ENCODE measurements around the gene ERAL1.
"Not testable (repeated sequence)": the region's sequence is repeated elsewhere in the genome, so short reads cannot be mapped to it uniquely, and the experiment has no call there.

The ERAL1 gene

DNA sequence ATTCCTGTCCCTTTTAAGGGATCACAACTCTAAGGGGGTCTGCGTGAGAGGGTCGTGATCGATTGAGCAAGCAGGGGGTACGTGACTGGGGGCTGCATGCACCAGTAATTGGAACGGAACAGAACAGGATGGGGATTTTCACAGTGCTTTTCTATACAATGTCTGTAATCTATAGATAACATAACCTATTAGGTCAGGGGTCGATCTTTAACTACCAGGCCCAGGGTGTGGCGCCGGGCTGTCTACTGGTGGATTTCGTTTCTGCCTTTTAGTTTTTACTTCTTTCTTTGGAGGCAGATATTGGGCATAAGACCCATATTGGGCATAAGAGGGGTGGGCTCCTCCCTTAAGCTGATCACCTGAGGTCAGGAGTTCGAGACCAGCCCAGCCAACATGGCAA lies 18.3 kb upstream of the ERAL1 start:
- peaks cover 20% of the 10 kb centered on the region for H3K4me1 Mint-ChIP-seq
- not testable (repeated sequence) for ATAC-seq (replicated peaks; ENCODE audit: extremely low read depth, poor library complexity, severe bottlenecking); H3K4me3 Mint-ChIP-seq; H3K27me3 Mint-ChIP-seq; H3K9me3 Mint-ChIP-seq; H3K27ac Mint-ChIP-seq (ENCODE audit: low read depth); DNase-seq (ENCODE audit: low spot score in 2 of 2); H3K36me3 Mint-ChIP-seq (ENCODE audit: insufficient read depth)

DNA sequence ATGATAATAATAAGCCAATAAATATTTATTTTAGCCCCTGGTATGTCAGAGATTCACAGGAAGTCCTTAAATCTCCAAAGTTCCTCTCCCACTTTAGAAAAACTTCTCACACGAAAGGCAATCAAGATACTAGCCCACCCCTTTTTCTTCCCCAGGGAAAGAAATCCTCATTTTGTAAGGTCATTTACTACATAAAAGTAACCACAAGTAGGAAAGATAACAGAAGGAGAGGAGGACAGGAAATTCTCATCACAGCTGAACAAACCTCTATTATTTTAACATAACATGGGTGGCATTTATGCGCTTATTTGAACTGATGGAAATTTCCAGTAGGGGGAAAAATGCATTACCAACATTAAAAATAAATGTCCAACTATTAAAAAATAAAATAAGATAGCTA lies 15.6 kb upstream of the ERAL1 start:
- peaks cover 6% of the 10 kb centered on the region for H3K36me3 Mint-ChIP-seq (ENCODE audit: insufficient read depth)
- DNase-seq (ENCODE audit: low spot score in 2 of 2) (no peak), ATAC-seq (replicated peaks; ENCODE audit: extremely low read depth, poor library complexity, severe bottlenecking) (no peak)
- H3K27me3 Mint-ChIP-seq: no peaks in the 10 kb centered on the region
- H3K9me3 Mint-ChIP-seq: no peaks in the 10 kb centered on the region
- H3K27ac Mint-ChIP-seq (ENCODE audit: low read depth): no peak overlapping the region
- no peak overlapping the region for H3K4me3 Mint-ChIP-seq
- H3K4me1 Mint-ChIP-seq: peaks cover 20% of the 10 kb centered on the region

DNA sequence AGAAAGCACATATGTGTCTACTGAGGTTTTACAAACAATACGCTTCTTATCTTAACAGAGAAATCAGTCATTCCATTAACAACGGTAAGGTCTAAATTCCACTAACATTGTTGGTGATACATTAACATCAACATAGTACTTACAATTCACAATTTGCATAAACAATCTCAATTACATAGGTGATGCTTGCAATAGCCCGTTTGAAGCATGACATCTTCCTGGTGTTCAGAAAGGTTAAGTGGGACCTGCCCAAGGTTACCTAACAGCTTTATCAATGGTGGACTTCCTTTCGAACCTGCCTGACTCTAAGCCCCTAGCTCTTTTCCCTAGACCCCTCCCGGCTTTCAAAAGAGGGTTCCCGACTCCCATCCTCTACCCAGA lies 12.9 kb upstream of the ERAL1 start:
- no peak for DNase-seq (ENCODE audit: low spot score in 2 of 2)
- Mint-ChIP-seq H3K36me3 (ENCODE audit: insufficient read depth) (peaks cover 4% of the 10 kb centered on the region), H3K9me3 (no peaks in the 10 kb centered on the region), H3K27ac (ENCODE audit: low read depth) (peak overlapping the region; percentile 92), H3K4me1 (peaks cover 12% of the 10 kb centered on the region), H3K4me3 (peak overlapping the region; percentile 99), H3K27me3 (no peaks in the 10 kb centered on the region)
- ATAC-seq (replicated peaks; ENCODE audit: extremely low read depth, poor library complexity, severe bottlenecking): peak; percentile 39

DNA sequence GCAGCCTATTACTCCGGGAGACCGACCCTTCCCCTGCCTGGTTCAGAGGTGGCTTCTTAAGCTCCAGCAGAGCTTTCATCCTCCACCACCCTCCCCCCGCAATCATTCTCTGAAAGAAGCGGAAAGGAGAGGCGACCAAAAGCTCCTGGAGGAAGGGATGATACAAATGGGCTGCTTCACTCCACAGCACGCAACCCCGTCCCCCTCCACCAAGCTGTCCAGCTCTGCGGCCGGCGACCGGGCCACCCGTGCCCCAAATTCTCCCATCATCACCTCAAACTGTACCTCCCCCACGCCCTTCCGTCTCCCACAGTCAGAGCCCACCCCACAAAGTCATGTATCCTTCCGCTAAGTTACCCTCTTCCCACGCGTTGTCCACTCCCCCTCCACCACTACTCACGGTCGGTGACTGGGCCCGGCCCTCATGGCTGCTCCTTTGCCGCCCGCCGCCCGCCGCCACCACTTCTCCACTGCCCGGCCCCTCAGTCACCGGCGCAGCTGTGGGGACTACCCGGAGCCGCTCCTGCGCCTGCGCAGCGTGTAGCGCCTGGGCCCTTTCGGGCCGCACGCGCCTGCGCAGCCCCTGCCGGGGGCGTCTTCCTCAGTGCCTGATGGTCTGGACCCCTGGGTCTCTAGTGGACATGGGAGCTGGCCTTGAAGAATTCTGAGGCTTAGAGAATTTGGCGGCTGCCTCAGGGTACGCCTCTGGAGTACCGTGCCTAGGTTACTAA lies 12.4 kb upstream of the ERAL1 start, which contains the start of gene FAM222B:
Gene FAM222B (minus strand): TSS at position 509 of the 731 bp plus-strand sequence. CDS start 76,123 bp downstream, outside the sequence.
- peak; percentile 64 to 75 for DNase-seq (ENCODE audit: low spot score in 2 of 2)
- Mint-ChIP-seq H3K27ac (ENCODE audit: low read depth) (peak within 1 kb of the TSS; percentile 92), H3K27me3 (no peaks in the 10 kb centered on the region), H3K9me3 (no peaks in the 10 kb centered on the region), H3K36me3 (ENCODE audit: insufficient read depth) (peaks cover 4% of the 10 kb centered on the region), H3K4me1 (peaks cover 12% of the 10 kb centered on the region), H3K4me3 (peak within 1 kb of the TSS; percentile 99)
- ATAC-seq (replicated peaks; ENCODE audit: extremely low read depth, poor library complexity, severe bottlenecking): peak; percentile 97

DNA sequence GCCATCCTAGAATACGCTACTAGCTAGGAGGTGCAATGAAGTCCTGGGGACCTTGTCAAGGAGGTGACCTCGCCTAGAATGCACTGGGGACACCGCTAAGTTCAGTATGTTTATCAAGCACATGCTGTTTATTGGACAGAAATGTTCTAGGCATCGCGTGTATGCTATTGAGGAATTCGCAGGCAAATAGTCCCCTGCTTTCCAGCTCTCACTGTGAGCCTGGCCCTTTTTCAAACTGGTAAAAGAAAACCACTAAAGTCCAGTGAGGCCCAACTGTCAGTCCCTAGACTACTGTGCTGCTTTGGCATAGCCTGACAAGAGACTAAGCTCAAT lies 11.0 kb upstream of the ERAL1 start:
- ATAC-seq (replicated peaks; ENCODE audit: extremely low read depth, poor library complexity, severe bottlenecking) (no peak), DNase-seq (ENCODE audit: low spot score in 2 of 2) (no peak)
- Mint-ChIP-seq H3K9me3 (no peaks in the 10 kb centered on the region), H3K27ac (ENCODE audit: low read depth) (no peak overlapping the region), H3K36me3 (ENCODE audit: insufficient read depth) (peaks cover 4% of the 10 kb centered on the region), H3K4me3 (peak overlapping the region; percentile 99), H3K27me3 (no peaks in the 10 kb centered on the region), H3K4me1 (peaks cover 12% of the 10 kb centered on the region)

DNA sequence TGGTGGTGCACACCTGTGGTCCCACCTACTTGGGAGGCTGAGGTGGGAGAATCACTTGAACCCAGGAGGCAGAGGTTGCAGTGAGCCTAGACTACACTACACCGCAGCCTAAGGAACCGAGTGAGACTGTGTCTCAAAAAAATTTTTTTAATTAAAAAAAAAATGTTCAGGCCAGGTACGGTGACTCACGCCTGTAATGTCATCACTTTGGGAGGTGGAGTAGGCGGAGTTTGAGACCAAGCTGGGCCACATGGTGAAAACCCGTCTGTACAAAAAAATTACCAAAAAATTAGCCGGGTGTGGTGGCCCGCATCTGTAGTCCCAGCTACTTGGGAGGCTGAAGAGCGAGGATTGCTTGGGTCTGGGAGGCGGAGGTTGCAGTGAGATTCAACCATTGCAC lies 8.6 kb upstream of the ERAL1 start:
- Mint-ChIP-seq H3K27ac (ENCODE audit: low read depth) (no peak overlapping the region), H3K36me3 (ENCODE audit: insufficient read depth) (peaks cover 4% of the 10 kb centered on the region), H3K9me3 (no peaks in the 10 kb centered on the region), H3K4me1 (peaks cover 12% of the 10 kb centered on the region), H3K27me3 (no peaks in the 10 kb centered on the region), H3K4me3 (no peak overlapping the region)
- no peak for ATAC-seq (replicated peaks; ENCODE audit: extremely low read depth, poor library complexity, severe bottlenecking)
- DNase-seq (ENCODE audit: low spot score in 2 of 2): no peak

DNA sequence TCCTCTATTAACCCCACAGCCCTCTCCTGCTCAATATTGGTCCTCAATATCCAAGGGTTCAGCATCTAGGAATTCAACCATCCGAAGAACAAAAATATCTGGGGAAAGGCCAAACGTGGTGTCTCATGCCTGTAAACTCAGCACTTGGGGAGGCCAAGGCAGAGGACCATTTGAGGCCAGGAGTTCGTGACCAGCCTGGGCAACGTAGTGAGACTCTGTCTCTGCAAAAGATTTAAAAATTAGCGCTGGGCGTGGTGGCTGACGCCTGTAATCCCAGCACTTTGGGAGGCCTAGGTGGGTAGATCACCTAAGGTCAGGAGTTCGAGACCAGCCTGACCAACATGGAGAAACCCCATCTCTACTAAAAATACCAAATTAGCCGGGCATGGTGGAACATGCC lies 8.1 kb upstream of the ERAL1 start:
- not testable (repeated sequence) for H3K27ac Mint-ChIP-seq (ENCODE audit: low read depth); H3K27me3 Mint-ChIP-seq; DNase-seq (ENCODE audit: low spot score in 2 of 2); H3K4me3 Mint-ChIP-seq; ATAC-seq (replicated peaks; ENCODE audit: extremely low read depth, poor library complexity, severe bottlenecking); H3K9me3 Mint-ChIP-seq; H3K36me3 Mint-ChIP-seq (ENCODE audit: insufficient read depth)
- H3K4me1 Mint-ChIP-seq: peaks cover 11% of the 10 kb centered on the region

DNA sequence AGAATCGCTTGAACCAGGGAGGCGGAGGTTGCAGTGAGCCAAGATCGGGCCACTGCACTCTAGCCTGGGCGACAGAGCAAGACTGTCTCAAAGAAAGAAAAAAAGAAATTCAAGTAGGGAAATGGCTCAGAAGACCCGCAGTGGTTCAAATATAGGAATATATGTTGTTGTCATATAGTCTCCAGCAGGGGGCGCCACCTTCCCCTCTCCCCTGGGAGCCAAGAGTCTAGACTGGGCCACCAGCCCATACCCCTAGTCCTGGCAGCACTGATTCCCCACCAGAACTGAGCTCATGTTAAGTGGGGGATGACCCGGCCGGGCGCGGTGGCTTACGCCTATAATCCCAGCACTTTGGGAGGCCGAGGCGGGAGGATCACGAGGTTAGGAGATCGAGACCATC lies 6.1 kb upstream of the ERAL1 start:
- not testable (repeated sequence) for H3K27me3 Mint-ChIP-seq

DNA sequence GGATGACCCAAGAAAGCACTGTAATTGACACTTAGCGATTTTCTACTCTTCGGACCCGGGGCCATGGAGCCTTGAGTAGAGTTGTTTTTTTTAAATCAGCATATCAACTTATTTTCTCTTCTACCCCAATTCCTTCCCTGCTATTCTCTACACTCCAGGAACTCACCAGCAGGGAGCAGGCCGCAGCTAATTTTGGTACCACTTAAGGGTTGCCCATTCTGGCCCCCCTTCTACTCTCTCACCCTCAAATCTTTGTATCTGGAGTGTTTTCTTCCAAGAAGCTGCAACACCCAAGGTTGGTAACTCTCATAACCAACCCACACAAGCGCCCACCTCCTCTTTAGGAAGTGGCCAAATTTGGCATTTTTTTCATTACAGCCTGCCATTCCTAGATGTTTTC lies 5.5 kb upstream of the ERAL1 start:
- ATAC-seq (replicated peaks; ENCODE audit: extremely low read depth, poor library complexity, severe bottlenecking) (no peak), DNase-seq (ENCODE audit: low spot score in 2 of 2) (no peak)
- Mint-ChIP-seq H3K27me3 (no peaks in the 10 kb centered on the region), H3K36me3 (ENCODE audit: insufficient read depth) (no peaks in the 10 kb centered on the region), H3K4me3 (no peak overlapping the region), H3K9me3 (no peaks in the 10 kb centered on the region), H3K27ac (ENCODE audit: low read depth) (no peak overlapping the region), H3K4me1 (no peaks in the 10 kb centered on the region)

More for the DNA sequence above, 6.1 kb upstream of the ERAL1 start:
- H3K36me3 Mint-ChIP-seq (ENCODE audit: insufficient read depth); H3K4me1 Mint-ChIP-seq; H3K4me3 Mint-ChIP-seq; H3K9me3 Mint-ChIP-seq; H3K27ac Mint-ChIP-seq (ENCODE audit: low read depth): not testable (repeated sequence)
- ATAC-seq (replicated peaks; ENCODE audit: extremely low read depth, poor library complexity, severe bottlenecking) (peak; percentile 62), DNase-seq (ENCODE audit: low spot score in 2 of 2) (peak; percentile 27 to 36)

DNA sequence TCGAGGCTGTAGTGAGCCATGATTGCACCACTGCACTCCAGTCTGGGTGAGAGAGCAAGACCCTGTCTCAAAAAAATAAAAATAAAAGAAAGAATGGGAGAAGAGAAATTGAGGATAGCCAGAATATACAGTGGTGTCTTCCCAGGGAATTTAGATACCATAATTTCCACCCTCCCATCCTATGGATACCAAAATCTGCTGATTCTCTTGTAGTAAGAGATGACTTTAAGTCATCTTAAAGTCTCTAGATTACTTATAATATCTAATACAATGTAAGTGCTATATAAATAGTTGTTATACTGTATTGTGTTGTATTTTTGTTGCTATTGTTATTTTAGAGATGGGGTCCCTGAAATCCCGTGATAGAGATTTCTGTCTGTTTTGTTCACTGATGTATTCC lies 1.5 kb upstream of the ERAL1 start:
- DNase-seq (ENCODE audit: low spot score in 2 of 2) (no peak), ATAC-seq (replicated peaks; ENCODE audit: extremely low read depth, poor library complexity, severe bottlenecking) (no peak)
- Mint-ChIP-seq H3K9me3 (no peaks in the 10 kb centered on the region), H3K27me3 (no peaks in the 10 kb centered on the region), H3K4me1 (peaks cover 11% of the 10 kb centered on the region), H3K27ac (ENCODE audit: low read depth) (no peak overlapping the region), H3K4me3 (no peak overlapping the region), H3K36me3 (ENCODE audit: insufficient read depth) (peaks cover 7% of the 10 kb centered on the region)

DNA sequence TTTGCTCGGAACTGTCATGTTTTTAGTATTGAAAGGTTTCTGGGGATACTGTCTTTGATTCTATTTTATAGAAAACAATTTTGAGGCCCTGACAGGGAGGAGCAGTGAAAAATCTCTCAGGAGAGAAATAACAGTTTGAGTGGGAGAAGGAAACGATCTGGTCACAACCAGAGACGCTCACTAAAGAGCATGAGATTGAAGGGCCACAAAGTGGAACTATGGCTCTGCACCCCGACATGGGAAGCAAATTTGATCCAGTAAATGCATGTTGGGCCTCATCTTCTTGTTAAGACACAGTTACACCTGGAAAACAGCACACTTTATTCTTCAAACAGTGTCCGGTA lies 492 bp downstream of the ERAL1 start:
- peaks cover 20% of the 10 kb centered on the region for H3K36me3 Mint-ChIP-seq (ENCODE audit: insufficient read depth)
- ATAC-seq (replicated peaks; ENCODE audit: extremely low read depth, poor library complexity, severe bottlenecking) (no peak), DNase-seq (ENCODE audit: low spot score in 2 of 2) (no peak)
- no peaks in the 10 kb centered on the region for H3K9me3 Mint-ChIP-seq
- peaks cover 11% of the 10 kb centered on the region for H3K4me1 Mint-ChIP-seq
- H3K27me3 Mint-ChIP-seq: no peaks in the 10 kb centered on the region
- peak overlapping the region; percentile 71 for H3K27ac Mint-ChIP-seq (ENCODE audit: low read depth)
- H3K4me3 Mint-ChIP-seq: peak overlapping the region; percentile 84

DNA sequence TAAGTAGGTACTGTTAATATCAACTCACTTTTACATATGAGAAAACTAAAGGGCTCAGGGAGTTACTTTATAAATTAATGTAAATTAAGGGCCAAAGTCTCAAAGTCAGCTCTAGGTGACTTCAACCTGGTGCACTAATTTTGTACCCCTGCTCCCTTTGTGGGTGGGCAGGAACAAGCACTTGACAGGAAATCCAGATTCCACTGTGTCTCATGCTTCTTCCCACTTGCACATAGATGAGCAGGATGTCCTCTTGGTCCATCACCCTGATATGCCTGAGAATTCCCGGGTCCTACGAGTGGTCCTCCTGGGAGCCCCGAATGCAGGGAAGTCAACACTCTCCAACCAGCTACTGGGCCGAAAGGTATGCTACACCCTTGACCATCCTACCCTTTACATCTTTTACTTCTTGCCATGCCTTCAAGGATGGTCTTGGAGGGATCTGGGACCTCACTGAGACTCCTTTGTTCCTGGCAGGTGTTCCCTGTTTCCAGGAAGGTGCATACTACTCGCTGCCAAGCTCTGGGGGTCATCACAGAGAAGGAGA lies 1.3 kb downstream of the ERAL1 start:
- H3K36me3 Mint-ChIP-seq (ENCODE audit: insufficient read depth): peaks cover 22% of the 10 kb centered on the region
- H3K9me3 Mint-ChIP-seq: no peaks in the 10 kb centered on the region
- H3K27me3 Mint-ChIP-seq: no peaks in the 10 kb centered on the region
- peak overlapping the region; percentile 52 for H3K4me3 Mint-ChIP-seq
- DNase-seq (ENCODE audit: low spot score in 2 of 2) (no peak), ATAC-seq (replicated peaks; ENCODE audit: extremely low read depth, poor library complexity, severe bottlenecking) (no peak)
- no peak overlapping the region for H3K27ac Mint-ChIP-seq (ENCODE audit: low read depth)
- H3K4me1 Mint-ChIP-seq: peaks cover 11% of the 10 kb centered on the region

DNA sequence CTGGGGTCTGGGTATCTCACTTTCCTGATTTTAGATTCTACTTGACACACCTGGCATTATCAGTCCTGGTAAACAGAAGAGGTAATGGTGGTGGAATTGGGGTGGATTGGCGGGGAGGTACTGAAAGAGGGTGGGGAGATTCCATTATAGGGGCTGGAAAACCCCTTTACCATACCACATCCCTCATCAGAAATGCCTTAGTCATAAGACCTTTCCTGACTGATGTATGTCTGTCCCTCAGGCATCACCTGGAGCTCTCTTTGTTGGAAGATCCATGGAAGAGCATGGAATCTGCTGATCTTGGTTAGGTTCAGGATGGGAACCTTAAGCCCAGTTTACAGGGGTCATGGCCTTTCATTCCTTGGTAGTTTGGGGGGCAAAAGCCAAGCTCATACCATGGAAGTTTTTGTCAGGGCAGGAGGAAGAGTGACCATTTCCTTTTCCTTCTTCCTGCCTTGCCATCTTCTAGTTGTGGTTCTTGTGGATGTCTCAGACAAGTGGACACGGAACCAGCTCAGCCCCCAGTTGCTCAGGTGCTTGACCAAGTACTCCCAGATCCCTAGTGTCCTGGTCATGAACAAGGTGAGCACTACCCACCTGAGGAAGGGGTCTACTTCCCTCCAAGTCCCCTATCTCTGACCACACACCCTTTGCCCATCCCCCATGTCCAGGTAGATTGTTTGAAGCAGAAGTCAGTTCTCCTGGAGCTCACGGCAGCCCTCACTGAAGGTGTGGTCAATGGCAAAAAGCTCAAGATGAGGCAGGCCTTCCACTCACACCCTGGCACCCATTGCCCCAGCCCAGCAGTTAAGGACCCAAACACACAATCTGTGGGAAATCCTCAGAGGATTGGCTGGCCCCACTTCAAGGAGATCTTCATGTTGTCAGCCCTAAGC lies 3.3 kb downstream of the ERAL1 start:
- Mint-ChIP-seq H3K4me3 (no peak overlapping the region), H3K4me1 (peaks cover 16% of the 10 kb centered on the region), H3K9me3 (no peaks in the 10 kb centered on the region), H3K27ac (ENCODE audit: low read depth) (no peak overlapping the region), H3K27me3 (no peaks in the 10 kb centered on the region), H3K36me3 (ENCODE audit: insufficient read depth) (peaks cover 26% of the 10 kb centered on the region)
- DNase-seq (ENCODE audit: low spot score in 2 of 2): no peak
- no peak for ATAC-seq (replicated peaks; ENCODE audit: extremely low read depth, poor library complexity, severe bottlenecking)

All from central memory CD8-positive, alpha-beta T cell (primary cell).